Fibroblast of lung (primary cell): ENCODE measurements around the gene SPIRE1. TPM values are rescaled to one million over a fixed set of nuclear protein-coding genes. Genes with fewer than 3 reads are reported as not detected.
A peak's percentile ranks its signal among the peaks of the same experiment; 100 is the strongest.

Experiments
- DNase-seq, 2 donors: peaks; one replicate each; pipeline versions ENCODE4 v3.0.0 to v3.0.0-alpha.2; 2010; ENCODE audit warnings: low read depth in 2 of 2
- H2AFZ ChIP-seq: 2 replicates; pipeline ENCODE4 v1.5.1; 2012; ENCODE audit warnings: low read length, control low read depth, inconsistent platforms
- H3K27ac ChIP-seq: 2 replicates; pipeline ENCODE4 v1.5.1; 2011; ENCODE audit warnings: low read length, control low read depth; ENCODE audit not compliant: insufficient read depth
- H3K27me3 ChIP-seq: 2 replicates; pipeline ENCODE4 v1.5.1; 2011; ENCODE audit warnings: mild to moderate bottlenecking, low read length; ENCODE audit not compliant: control insufficient read depth, insufficient read depth
- H3K36me3 ChIP-seq: 2 replicates; pipeline ENCODE4 v1.5.1; 2011; ENCODE audit warnings: low read length; ENCODE audit not compliant: control insufficient read depth, insufficient read depth
- H3K4me1 ChIP-seq: 2 replicates; pipeline ENCODE4 v1.5.1; 2011; ENCODE audit warnings: low read length; ENCODE audit not compliant: control insufficient read depth, insufficient read depth; ENCODE audit errors: extremely low read depth
- H3K4me2 ChIP-seq: 2 replicates; pipeline ENCODE4 v1.5.1; 2011; ENCODE audit warnings: low read length, control low read depth; ENCODE audit not compliant: insufficient read depth; ENCODE audit errors: extremely low read depth
- H3K4me3 ChIP-seq, 4 experiments: fragments of 200-600 bp in 1 of 4; sonication (generic) in 1 of 4; replicated peaks in 1 of 4; 2 replicates each; pipeline ENCODE4 v1.5.1; 2011 to 2016; ENCODE audit warnings: low read length in 4 of 4, low read depth in 3 of 4, mild to moderate bottlenecking in 3 of 4, control low read depth in 2 of 4, inconsistent platforms in 1 of 4, mixed read lengths in 1 of 4; ENCODE audit not compliant: insufficient read depth in 1 of 4; ENCODE audit errors: control extremely low read depth in 1 of 4
- H3K79me2 ChIP-seq: 2 replicates; pipeline ENCODE4 v1.5.1; 2012; ENCODE audit warnings: mild to moderate bottlenecking, low read length, inconsistent platforms; ENCODE audit not compliant: control insufficient read depth, insufficient read depth
- H3K9ac ChIP-seq: 2 replicates; pipeline ENCODE4 v1.5.1; 2011; ENCODE audit warnings: mild to moderate bottlenecking, low read length, control low read depth; ENCODE audit not compliant: insufficient read depth
- H3K9me3 ChIP-seq: 2 replicates; pipeline ENCODE4 v1.5.1; 2012; ENCODE audit warnings: low read depth, low read length; ENCODE audit not compliant: control insufficient read depth, insufficient read depth
- H4K20me1 ChIP-seq: 2 replicates; pipeline ENCODE4 v1.5.1; 2011; ENCODE audit warnings: low read length; ENCODE audit not compliant: control insufficient read depth, insufficient read depth; ENCODE audit errors: extremely low read depth
- CTCF ChIP-seq, 2 donors: IDR thresholded peaks in 1 of 2; conservative IDR thresholded peaks in 1 of 2; 1 replicate in 1 of 2; 2 replicates in 1 of 2; pipeline ENCODE4 v1.5.1; 2011 to 2012; ENCODE audit warnings: low read length in 2 of 2, control low read depth in 1 of 2, inconsistent platforms in 1 of 2, low read depth in 1 of 2, mild to moderate bottlenecking in 1 of 2
- EZH2 ChIP-seq: IDR thresholded peaks from 2 replicates; pipeline ENCODE4 v1.5.1; 2012; ENCODE audit warnings: low read length, control low read depth, mild to moderate bottlenecking; ENCODE audit errors: missing control alignments
- polyA plus RNA-seq, 2 donors: library from polyadenylated mRNA; depleted of rRNA in 1 of 2; stranded (reverse) in 1 of 2; unstranded in 1 of 2; fragments of >200 nt; gene quantifications; 2 replicates each; pipeline ENCODE4 v1.2.1, GENCODE V29; 2011 to 2012; ENCODE audit warnings: missing spikeins in 1 of 2
- total RNA-seq: library from RNA; depleted of rRNA; stranded (reverse); fragments of >200 nt; gene quantifications from 2 replicates; pipeline ENCODE4 v1.2.1, GENCODE V29; 2014

The SPIRE1 gene
- total and polyA plus RNA-seq, 2 donors (not counting 1 experiment from before 2014, with no cell fraction given), result 19.0 to 31.0 TPM

GRCh38 chr18:12574494-12575185 lies 83.3 kb downstream of the SPIRE1 start:
- DNase-seq, result peak in 1 of 2 donors; percentile 10
- TF ChIP-seq CTCF (conservative IDR thresholded peaks at IDR 0.05 in 1 of 2, IDR thresholded peaks at IDR 0.05 in 1 of 2; ENCODE audit: low read depth in 1 of 2, low read length in 2 of 2) (no peak), EZH2 (no peak)
- no peaks in the 10 kb centered on the region for H3K27me3 ChIP-seq
- H3K4me3 ChIP-seq, result no peak overlapping the region
- no peaks in the 10 kb centered on the region for H3K4me1 ChIP-seq
- H3K79me2 ChIP-seq, result no peaks in the 10 kb centered on the region
- H4K20me1 ChIP-seq, result no peaks in the 10 kb centered on the region
- no peak overlapping the region for H3K27ac ChIP-seq
- H2AFZ ChIP-seq, result no peak overlapping the region
- H3K9me3 ChIP-seq, result no peaks in the 10 kb centered on the region
- H3K36me3 ChIP-seq, result no peaks in the 10 kb centered on the region
- H3K9ac ChIP-seq, result no peak overlapping the region
- H3K4me2 ChIP-seq, result no peak overlapping the region

- Histone ChIP-seq H4K20me1 (no peaks in the 10 kb centered on the region), H3K79me2 (no peaks in the 10 kb centered on the region), H3K27ac (no peak overlapping the region), H3K27me3 (no peaks in the 10 kb centered on the region), H3K9ac (no peak overlapping the region), H2AFZ (no peak overlapping the region), H3K9me3 (no peaks in the 10 kb centered on the region), H3K4me2 (no peak overlapping the region), H3K4me3 (no peak overlapping the region), H3K36me3 (no peaks in the 10 kb centered on the region), H3K4me1 (no peaks in the 10 kb centered on the region)
- no peak for DNase-seq
- TF ChIP-seq CTCF (conservative IDR thresholded peaks at IDR 0.05 in 1 of 2, IDR thresholded peaks at IDR 0.05 in 1 of 2; ENCODE audit: low read depth in 1 of 2, low read length in 2 of 2), result no peak
- no peak for TF ChIP-seq EZH2
These were observed 86.3 kb downstream of the SPIRE1 start for GRCh38 chr18:12571630-12572029.

- H3K9me3 ChIP-seq, result no peaks in the 10 kb centered on the region
- no peaks in the 10 kb centered on the region for H4K20me1 ChIP-seq
- TF ChIP-seq CTCF (conservative IDR thresholded peaks at IDR 0.05 in 1 of 2, IDR thresholded peaks at IDR 0.05 in 1 of 2; ENCODE audit: low read depth in 1 of 2, low read length in 2 of 2), result no peak
- TF ChIP-seq EZH2, result no peak
- H3K27ac ChIP-seq, result no peak overlapping the region
- H3K4me1 ChIP-seq, result no peaks in the 10 kb centered on the region
- no peak overlapping the region for H3K4me3 ChIP-seq
- H3K36me3 ChIP-seq, result no peaks in the 10 kb centered on the region
- no peak overlapping the region for H3K4me2 ChIP-seq
- H3K9ac ChIP-seq, result no peak overlapping the region
- no peak for DNase-seq
- H2AFZ ChIP-seq, result no peak overlapping the region
- no peaks in the 10 kb centered on the region for H3K27me3 ChIP-seq
- no peaks in the 10 kb centered on the region for H3K79me2 ChIP-seq
These were observed 88.1 kb downstream of the SPIRE1 start for GRCh38 chr18:12569791-12570190.
